Hematopoietic multipotent progenitor cell treated with erythropoietin and hydrocortisone succinate and interleukin-3 and kit ligand, for 4 days (in vitro differentiated cells): ENCODE results near the gene SBF2.
"Not testable (repeated sequence)": the region's sequence is repeated elsewhere in the genome, so short reads cannot be mapped to it uniquely, and the experiment has no call there.

ENCODE experiments used
- DNase-seq: peaks from one replicate; pipeline ENCODE4 v3.0.0-alpha.2; 2015

SBF2 gene

DNA sequence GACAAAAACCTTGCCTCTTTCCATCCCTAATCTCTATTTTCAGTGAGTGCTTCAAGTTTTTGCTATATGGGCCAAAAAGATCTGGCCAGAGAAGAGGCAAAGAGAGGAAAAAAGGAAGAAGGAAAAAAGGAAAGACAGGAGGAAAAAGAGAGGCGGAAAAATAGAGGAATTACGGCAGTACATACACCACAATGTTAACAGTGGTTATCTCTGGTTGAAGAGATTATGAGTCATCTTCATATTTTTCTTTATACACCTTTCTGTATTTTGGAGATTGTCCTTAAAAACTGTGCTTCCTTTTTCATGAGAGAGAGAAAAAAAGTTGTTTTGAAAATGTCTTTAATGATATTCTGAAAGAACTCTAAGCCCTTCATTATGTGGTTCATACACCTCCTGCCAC, 133.7 kb downstream of the SBF2 start:
- no peak for DNase-seq

DNA sequence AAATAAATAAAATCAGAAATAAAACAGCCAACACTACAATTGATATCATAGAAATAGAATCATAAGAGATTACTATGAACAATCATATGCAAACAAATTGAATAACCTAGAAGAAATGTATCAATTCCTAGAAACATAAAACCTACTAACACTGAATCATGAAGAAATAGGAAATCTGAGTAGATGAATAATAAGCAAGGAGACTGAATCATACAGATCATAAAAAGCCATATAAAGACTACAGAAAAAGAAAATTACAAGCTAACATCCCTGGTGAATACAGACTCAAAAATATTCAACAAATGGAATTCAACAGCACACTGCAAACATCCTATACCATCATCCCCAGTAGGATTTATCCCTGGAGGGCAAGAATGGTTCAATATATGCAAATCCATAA, 135.6 kb downstream of the SBF2 start:
- no peak for DNase-seq

DNA sequence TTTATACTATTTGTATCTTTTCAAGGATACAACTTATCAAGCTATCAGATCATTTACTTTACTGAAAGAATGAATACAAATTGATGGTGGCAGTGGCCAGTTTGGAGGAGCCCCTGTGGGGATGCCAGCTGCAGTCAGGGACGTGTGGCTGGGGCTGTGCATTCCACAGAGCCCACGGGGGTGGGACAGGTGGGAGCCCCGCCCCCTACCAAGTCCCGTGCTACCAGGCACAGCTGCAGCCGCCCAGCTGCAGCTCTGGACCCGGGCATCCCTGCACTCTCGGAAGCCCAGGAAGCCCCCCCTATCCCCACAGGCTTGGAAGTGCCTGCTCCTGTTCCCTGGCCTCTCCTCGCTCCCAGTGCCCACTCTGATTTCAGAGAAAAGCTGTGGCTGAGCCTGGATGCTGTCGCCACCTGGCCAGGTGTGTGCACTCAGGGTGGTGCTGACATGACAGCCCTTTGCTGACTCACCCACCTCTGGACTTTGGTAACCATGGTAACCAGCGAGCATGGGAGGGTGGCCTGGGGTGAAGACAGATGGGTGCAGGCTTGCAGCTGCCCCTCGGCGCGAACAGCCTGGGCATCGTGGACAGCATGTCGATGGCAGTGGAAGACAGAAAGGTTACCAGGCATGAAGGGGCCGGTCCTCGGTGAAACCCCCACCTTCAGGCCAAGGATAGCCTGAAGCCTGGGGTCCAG, 138.1 kb downstream of the SBF2 start:
- no peak for DNase-seq

DNA sequence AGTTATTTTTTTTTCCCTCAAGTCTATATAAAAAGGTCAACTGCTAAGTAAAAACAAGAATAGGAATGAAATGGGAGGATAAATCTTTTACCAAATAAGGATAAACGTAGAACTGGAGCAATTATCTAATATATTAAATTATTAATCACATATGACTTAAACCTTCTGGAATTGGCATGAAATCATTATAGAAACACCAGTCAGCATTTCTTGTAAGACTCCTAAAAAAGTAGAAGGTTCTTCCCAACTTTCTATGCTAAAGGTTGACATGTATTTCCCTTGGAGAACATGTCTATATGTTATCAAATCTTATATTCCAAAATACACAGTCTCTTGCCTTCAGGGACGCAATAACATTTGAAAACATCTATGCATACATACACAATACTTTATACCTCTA, 143.2 kb downstream of the SBF2 start:
- DNase-seq: no peak

DNA sequence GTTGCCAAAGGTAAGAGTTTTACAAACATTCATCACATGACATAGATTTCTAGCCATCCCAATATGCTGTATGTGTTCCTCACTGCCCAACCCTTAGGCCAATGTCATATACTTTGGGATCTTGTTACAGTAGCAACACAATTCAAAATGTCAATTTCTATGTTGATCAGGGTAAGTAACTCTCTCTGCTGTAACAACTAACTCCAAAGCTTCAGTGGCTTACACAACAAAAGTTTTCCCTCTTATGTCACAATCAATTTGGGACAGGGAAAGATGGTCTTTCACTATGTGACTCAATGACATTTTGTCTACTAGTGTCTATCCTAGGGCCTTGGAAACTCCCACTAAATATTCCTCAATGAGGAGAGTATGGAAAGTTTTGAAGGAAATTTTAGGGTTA, 144.5 kb downstream of the SBF2 start:
- no peak for DNase-seq

DNA sequence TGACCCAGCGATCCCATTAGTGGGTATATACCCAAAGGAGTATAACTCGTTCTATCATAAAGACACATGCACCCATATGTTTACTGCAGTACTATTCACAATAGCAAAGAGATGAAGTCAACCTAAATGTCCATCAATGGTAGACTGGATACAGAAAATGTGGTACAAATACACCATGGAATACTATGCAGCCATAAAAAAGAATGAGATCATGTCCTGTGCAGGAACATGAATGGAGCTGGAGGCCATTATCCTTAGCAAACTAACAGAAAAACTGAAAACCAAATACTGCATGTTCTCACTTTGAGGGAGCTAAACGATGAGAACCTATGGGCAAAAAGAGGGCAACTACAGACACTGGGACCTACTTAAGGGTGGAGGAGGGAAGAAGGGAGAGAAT, 146.8 kb downstream of the SBF2 start:
- DNase-seq: no peak

DNA sequence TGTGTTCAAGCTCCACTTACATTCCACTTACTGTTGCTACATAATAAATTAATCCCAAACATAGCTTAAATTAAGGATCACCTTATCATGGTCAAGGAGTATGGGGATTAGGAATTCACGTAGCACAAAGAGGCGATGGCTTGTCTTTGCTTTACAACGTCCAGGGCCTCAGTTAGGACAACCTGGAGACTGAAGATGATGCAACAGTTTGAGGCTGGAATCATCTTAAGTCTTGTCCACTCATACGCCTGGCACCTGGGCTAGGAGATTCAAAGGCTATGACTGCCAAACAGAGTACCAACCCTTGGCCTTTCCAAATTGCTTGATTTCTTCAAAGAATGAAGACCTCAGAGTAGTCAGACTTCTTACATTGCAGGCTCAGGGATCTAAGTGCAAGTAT, 149.1 kb downstream of the SBF2 start:
- DNase-seq: no peak

DNA sequence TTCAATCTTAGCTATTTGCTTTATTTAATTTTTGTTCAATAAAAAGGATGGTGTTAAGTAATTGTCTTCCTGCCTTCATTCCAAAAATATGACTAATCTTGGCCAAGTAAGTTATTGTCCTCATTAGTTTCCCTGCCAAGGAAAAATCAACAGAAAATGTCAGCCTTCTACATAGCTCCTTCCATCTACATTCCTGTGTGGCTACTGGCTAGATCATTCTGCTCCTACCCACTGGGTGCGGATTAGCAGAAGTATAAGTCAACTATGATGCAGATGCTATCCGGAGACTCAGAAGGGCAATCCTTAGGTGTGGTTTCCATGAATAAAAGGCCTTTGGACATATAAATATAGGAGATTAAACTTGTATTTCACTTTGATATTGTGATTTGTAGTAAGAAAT, 154.4 kb downstream of the SBF2 start:
- no peak for DNase-seq

DNA sequence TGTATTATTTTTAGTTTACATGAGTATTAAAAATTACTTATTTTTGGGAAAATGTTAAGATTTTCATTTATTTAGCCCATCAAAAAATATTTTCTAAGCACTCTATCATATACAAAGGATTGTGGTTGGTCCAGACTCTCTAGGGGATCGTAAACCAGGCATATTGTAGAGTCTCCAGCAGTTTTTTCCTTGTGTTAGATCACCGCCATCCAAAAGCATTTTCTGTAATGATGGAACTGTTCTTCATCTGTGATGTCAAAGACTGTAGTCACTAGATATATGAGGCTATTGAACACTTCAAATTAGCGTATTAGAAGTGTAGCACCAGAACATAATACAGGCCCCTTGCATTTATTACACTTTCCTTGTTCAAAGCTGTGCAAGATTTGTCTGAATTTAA, 154.9 kb downstream of the SBF2 start:
- no peak for DNase-seq

DNA sequence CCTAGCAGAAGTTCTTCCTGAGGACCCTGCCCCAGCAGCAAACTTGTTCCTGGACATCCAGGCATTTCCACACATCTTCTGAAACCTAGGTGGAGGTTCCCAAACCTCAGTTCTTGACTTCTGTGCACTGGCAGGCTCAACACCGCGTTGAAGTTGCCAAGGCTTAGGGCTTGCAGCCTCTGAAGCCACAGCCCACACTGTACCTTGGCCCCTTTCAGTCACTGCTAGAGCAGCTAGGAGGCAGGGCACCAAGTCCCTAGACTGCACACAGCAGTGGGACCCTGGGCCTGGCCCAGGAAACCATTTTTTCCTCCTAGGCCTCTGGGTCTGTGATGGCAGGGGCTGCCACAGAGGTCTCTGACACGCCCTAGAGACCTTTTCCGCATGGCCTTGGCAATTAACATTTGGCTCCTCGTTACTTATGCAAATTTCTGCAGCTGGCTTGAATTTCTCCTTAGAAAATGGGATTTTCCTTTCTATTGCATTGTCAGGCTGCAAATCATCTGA, 159.0 kb downstream of the SBF2 start:
- DNase-seq: no peak

DNA sequence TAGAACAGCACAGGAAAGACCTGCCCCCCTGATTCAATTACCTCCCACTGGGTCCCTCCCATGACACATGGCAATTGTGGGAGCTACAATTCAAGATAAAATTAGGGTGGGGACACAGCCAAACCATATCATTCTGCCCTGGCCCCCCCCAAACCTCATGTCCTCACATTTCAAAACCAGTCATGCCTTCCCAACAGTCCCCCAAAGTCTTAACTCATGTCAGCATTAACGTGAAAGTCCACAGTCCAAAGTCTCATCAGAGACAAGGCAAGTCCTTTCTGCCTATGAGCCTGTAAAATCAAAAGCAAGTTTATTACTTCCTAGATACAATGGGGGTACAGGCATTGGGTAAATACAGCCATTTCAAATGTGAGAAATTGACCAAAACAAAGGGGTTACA, 159.8 kb downstream of the SBF2 start:
- DNase-seq: peak; percentile 10

DNA sequence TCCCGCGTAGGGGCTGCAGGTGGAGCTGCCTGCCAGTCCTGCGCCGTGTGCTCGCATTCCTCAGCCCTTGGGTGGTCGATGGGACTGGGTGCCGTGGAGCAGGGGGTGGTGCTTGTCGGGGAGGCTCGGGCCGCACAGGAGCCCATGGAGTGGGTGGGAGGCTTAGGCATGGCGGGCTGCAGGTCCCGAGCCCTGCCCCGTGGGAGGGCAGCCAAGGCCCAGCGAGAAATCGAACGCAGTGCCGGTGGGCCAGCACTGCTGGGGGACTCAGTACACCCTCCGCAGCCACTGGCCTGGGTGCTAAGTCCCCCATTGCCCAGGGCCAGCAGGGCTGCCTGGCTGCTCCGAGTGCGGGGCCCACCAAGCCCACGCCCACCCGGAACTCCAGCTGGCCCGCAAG, 160.8 kb downstream of the SBF2 start:
- not testable (repeated sequence) for DNase-seq

DNA sequence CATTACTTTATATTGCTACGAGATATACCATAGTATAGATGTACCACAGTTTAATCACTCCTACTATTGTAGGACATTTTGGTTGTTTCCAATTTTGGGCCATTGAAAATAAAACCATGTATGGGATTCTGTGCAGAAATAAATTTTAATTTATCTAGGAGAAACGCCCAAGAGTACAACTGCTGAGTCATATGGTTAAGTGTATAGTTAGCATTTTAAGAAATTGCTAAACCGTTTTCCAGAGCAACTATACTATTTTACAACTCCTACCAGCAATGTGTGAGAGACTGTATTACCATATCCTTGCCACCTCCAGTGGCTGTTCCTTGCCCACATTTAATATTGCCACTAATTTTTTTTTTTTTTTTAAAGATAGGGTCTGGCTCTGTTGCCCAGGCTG, 163.1 kb downstream of the SBF2 start:
- no peak for DNase-seq

DNA sequence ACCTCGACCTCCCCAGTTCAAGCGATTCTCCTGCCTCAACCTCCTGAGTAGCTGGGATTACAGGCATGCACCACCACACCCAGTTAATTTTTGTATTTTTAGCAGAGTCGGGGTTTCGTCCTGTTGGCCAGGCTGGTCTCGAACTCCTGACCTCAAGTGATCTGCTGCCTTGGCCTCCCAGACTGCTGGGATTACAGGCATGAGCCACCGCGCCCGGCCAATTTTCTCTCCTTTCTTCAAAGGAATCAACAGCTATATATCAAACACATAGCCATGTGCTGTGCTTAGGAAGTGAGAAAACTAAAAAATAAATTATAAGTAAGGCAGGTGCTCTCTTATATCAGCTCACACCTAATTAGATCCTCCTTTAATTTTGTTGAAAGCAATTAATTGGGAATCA, 164.8 kb downstream of the SBF2 start:
- not testable (repeated sequence) for DNase-seq

DNA sequence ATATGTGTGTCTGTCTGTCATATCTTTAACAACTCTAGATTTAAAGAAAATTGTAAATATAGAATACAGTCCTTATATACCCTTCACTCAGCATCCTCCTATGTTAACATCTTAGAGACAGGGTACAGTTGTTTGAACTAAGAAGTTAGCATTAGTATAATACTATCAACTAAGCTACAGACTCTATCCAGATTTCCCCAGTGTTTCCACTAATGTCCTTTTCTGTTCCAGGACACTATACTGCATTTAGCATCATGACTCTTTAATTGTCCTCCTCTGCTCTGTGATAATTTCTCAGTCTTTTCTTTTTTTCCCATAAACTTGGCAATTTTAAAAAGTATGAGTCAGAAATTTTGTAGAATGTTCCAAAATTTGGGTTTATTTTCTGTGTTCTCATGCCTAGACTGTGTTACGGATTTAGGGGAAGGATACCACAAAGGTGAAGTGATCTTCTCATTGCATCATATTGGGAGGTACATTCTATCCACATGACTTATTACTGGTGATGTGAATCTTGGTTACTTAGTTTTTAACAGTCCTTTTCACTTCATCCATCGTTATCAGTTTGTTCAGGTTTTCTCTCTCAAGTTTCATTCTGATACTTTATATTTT, 168.4 kb downstream of the SBF2 start:
- DNase-seq: no peak

DNA sequence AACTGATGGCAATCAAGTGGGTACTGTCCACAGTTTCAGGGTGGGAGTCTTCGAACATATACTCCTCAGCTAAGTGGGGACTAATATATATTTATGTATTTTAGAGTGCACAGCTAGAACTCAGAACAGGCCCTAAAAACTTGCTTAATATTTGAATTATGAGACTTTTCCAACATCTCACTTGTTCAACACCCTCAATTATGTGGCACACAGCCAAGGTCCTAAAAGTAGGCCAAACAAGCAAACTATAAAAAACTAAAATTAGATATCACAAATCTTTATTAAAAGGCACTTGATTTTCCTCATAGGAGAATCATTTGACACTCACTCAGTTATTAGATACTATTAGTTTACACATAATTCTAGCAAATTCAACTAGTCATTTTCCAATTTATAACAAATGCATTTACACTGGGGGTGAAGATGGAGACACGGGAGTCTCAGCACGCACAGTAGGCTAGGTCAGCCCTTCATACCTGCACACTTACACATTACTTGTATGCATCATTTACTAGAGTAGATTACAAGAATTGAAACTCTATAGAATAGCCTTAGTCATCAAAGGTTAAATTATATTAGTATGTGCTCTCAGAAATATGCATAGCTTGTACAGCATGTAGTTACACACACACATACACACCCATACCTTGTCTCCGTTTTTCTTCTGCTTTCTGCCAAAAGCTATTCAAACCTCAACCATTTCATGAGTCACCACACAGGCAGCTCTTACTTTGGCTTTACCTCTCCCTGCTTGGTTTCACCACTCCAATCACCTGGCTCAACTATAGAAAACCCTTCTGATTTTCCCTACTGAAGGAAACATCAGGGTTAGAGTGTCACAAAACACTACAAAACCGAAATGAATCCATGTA, 171.5 kb downstream of the SBF2 start:
- DNase-seq: peak; percentile 44

DNA sequence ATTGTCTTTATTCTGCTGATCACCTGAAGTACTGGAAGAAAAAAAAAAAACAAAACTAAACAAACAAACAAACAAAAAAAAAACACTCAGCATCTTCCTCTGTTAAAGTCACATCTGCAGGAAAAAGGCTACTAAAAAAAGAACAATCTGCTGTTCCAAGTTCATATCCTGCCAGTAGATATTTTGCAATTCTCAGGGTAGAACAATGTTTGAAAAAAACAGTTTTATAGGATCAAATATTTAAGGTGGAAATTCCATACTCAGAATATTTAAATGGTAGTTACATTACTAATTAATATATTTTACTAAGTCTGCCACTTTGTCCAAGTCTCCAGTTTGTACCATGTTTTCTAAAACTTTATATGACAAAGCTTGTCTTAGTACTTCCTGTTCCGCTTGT, 175.2 kb downstream of the SBF2 start:
- no peak for DNase-seq

DNA sequence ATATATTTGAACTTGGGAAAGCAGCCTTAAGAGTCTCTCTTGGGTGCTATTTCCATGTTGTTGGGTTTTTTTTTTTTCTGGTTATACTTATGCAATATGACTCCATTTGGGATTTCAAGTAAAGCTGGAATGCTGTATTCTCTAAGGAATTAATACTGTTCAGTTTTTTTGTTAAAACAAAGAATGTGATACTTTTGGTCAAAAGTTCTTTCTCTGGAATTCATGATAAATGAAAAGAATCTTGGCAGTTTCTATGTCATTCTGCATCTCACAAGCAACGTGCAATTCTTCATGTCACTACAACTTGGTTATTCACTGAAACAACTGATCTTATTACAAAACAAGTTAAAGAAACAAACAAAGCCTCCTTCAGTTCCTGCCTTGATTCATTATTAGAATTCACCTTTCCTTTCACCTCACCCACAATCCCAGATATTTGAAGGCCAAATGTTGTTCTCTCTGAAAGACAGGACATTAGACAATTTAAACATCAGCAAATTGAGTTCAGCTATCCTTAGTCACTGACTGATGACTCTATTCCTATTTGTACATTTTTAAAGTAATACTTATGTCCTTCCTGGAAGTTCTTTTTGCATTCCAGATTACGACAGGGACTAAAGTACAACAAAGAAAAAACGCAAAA, 176.2 kb downstream of the SBF2 start:
- no peak for DNase-seq

DNA sequence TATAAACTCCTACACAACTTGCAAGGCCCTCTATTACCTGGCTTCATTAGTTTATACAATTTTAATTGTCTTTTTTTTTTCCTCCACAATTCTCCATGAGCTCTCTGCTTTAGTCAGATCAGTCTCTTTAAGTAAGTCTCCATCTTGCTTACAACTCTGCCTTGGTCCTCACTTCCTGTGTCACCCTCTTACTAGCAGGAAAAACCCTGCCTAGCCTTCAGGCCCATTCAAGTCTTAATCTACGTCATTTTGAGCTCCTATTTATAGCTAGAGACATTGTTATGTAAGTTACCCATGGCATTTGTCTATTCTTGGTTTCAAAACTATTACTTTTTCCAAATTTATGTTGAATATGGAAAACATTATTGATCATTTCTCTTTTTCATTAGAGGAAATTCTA, 177.4 kb downstream of the SBF2 start:
- no peak for DNase-seq

DNA sequence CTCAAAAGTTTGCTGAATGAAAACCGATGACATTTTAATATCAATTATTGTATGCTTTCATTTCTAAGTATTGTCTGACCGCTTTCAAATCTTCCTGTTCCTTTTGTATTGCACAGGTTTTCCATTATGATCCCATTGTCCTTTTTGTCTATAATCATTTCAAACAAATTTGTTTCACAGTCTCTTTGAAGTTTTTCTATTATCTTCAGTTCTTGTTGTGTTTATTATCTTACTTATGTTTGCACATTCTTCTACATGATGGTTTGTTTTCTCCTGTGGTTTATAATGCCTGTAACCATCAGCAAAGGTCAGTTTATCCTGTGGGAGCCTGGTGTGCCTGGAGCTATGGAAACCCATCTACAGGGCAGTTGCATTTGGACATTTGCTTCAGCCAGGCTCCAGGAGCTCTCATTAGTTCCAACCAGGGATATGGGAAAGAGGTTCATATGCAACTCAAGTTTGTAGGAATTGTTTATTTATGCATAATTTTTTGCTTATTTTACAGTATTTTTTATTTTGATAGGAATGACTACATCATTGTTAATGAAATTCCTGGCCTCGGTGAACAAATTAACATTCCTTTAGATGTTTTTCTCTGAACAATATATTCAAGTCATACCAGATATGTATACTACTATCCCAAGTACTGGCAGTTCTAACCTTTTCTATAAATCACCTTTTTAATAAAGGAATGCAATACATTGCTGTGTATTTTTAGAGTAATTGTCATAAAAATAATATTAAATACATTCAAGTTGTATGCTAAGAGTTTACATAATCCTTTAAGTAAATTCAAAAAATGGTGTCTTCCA, 179.2 kb downstream of the SBF2 start:
- DNase-seq: no peak

DNA sequence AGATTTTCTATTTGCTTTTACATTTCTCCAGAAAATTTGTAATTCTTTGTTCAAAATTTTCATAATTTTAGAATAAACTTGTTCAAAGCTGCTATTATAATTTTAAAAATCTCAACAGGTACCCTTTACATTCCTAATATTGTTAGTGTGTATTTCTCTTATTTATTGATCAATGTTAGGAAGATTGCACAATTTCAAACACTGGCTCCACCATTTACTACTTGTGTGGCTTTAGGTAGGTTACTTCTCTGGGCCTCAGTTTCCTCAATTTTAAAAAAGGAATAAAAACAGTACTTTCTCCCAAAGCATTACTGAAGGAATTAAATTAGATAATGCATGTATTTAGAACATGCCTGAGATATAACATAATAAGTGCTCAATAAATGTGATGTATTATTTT, 180.2 kb downstream of the SBF2 start:
- DNase-seq: no peak

DNA sequence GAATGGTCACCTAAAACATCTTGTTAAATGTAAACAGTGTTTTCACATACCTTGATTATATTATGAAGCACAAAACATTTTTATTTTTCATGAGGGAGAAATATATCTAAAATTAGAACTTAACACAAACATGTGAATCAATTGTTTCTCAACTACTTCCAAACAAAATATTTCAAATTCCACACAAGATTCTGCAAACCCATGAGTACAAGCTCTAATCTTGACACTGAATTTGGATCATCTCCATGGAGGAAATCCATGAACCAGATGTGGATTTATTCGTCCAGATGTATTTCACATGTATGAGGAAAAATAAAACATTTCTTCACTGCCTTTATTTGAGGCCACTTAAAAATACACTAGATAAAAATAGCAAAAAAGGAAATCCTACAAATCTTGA, 184.2 kb downstream of the SBF2 start:
- DNase-seq: no peak
